Neural cell (in vitro differentiated cells): ENCODE results near the gene GRM2. TPM values are rescaled to one million over a fixed set of nuclear protein-coding genes. Genes with fewer than 3 reads are reported as not detected.

ENCODE experiments used
- H2AFZ ChIP-seq: fragments of 200-600, 300-800 bp; sonication (generic), shearing (Covaris generic); 2 replicates; pipeline ENCODE4 v1.6.0; 2014; ENCODE audit warnings: low read depth, mild to moderate bottlenecking, antibody characterized with exemption, low read length, moderate library complexity
- H3F3A ChIP-seq: fragments of 200-600 bp; shearing (Covaris generic); 2 replicates; pipeline ENCODE4 v1.6.1; 2016; ENCODE audit warnings: mild to moderate bottlenecking, moderate library complexity, mixed read lengths, antibody characterized with exemption, low read length; ENCODE audit not compliant: insufficient read depth, poor library complexity, severe bottlenecking
- H3K27ac ChIP-seq: fragments of 200-600, 300-800 bp; sonication (generic), shearing (Covaris generic); 2 replicates; pipeline ENCODE4 v1.5.1; 2014; ENCODE audit warnings: mild to moderate bottlenecking, low read length, moderate library complexity
- H3K27me3 ChIP-seq: fragments of 300-800, 200-600 bp; sonication (generic), shearing (Covaris generic); 2 replicates; pipeline ENCODE4 v1.6.0; 2014; ENCODE audit warnings: mild to moderate bottlenecking, low read depth, low read length, moderate library complexity; ENCODE audit not compliant: insufficient read depth
- H3K36me3 ChIP-seq: fragments of 300-800, 200-600 bp; sonication (generic), shearing (Covaris generic); 2 replicates; pipeline ENCODE4 v1.5.1; 2014; ENCODE audit warnings: mild to moderate bottlenecking, antibody characterized with exemption, low read length, moderate library complexity; ENCODE audit not compliant: insufficient read depth
- H3K4me2 ChIP-seq: fragments of 300-800, 200-600 bp; sonication (generic), shearing (Covaris generic); 2 replicates; pipeline ENCODE4 v1.6.0; 2014; ENCODE audit warnings: mild to moderate bottlenecking, low read length
- H3K4me3 ChIP-seq: fragments of 300-800, 200-600 bp; sonication (generic), shearing (Covaris generic); 2 replicates; pipeline ENCODE4 v1.5.1; 2014; ENCODE audit warnings: mild to moderate bottlenecking, low read length, moderate library complexity
- H3K79me2 ChIP-seq: fragments of 200-600 bp; shearing (Covaris generic); replicated peaks from 2 replicates; pipeline ENCODE4 v1.6.0; 2014; ENCODE audit warnings: mild to moderate bottlenecking, low read length, moderate library complexity; ENCODE audit not compliant: insufficient read depth
- H3K9ac ChIP-seq: fragments of 300-800, 200-600 bp; sonication (generic), shearing (Covaris generic); 2 replicates; pipeline ENCODE4 v1.6.1; 2016; ENCODE audit warnings: mild to moderate bottlenecking, low read length, mixed read lengths
- H3K9me2 ChIP-seq: fragments of 200-600 bp; shearing (Covaris generic); 2 replicates; pipeline ENCODE4 v1.6.1; 2016; ENCODE audit warnings: mild to moderate bottlenecking, low read length, mixed read lengths; ENCODE audit not compliant: insufficient read depth
- H3K9me3 ChIP-seq: fragments of 200-600, 300-800 bp; sonication (generic), shearing (Covaris generic); 2 replicates; pipeline ENCODE4 v1.6.1; 2016; ENCODE audit warnings: mild to moderate bottlenecking, mixed run types, low read length, moderate library complexity, mixed read lengths
- H4K20me1 ChIP-seq: fragments of 200-600 bp; shearing (Covaris generic); 2 replicates; pipeline ENCODE4 v1.6.1; 2016; ENCODE audit warnings: mild to moderate bottlenecking, mixed run types; ENCODE audit not compliant: insufficient read depth
- CTCF ChIP-seq: fragments of 450-650 bp; IDR thresholded peaks from 2 replicates; pipeline ENCODE4 v1.5.1; 2014; ENCODE audit warnings: antibody characterized with exemption, mild to moderate bottlenecking, moderate library complexity; ENCODE audit not compliant: poor library complexity, severe bottlenecking
- EP300 ChIP-seq: fragments of 450-650 bp; conservative IDR thresholded peaks from 2 replicates; pipeline ENCODE4 v1.6.1; 2014; ENCODE audit warnings: antibody characterized with exemption, mild to moderate bottlenecking, moderate library complexity; ENCODE audit not compliant: poor library complexity, severe bottlenecking
- EZH2 ChIP-seq: fragments of 200-600, 300-800 bp; shearing (Covaris generic), sonication (generic); IDR thresholded peaks from 2 replicates; pipeline ENCODE4 v1.6.1; 2014; ENCODE audit warnings: antibody characterized with exemption, low read length, borderline replicate concordance, mild to moderate bottlenecking; ENCODE audit not compliant: insufficient read depth, poor library complexity, severe bottlenecking
- MXI1 ChIP-seq: fragments of 450-650 bp; conservative IDR thresholded peaks from 2 replicates; pipeline ENCODE4 v1.6.1; 2014; ENCODE audit warnings: antibody characterized with exemption, mild to moderate bottlenecking; ENCODE audit not compliant: poor library complexity, severe bottlenecking
- POLR2AphosphoS5 ChIP-seq: IDR thresholded peaks from 2 replicates; pipeline ENCODE4 v1.6.1; 2012
- RAD21 ChIP-seq: fragments of 450-650 bp; conservative IDR thresholded peaks from 2 replicates; pipeline ENCODE4 v1.6.1; 2014; ENCODE audit warnings: antibody characterized with exemption, mild to moderate bottlenecking, moderate library complexity
- SMC3 ChIP-seq: fragments of 450-650 bp; conservative IDR thresholded peaks from 2 replicates; pipeline ENCODE4 v1.6.1; 2014; ENCODE audit warnings: antibody characterized with exemption, mild to moderate bottlenecking, moderate library complexity; ENCODE audit not compliant: poor library complexity
- TAF1 ChIP-seq: IDR thresholded peaks from 2 replicates; pipeline ENCODE4 v1.6.1; 2012; ENCODE audit warnings: low read depth
- polyA plus RNA-seq: library from polyadenylated mRNA; depleted of rRNA; stranded (reverse); fragments of >200 nt; gene quantifications from 2 replicates; pipeline ENCODE4 v1.2.3, GENCODE V29; 2014
- TF ChIP-seq, protein P1 (sequence below): IDR thresholded peaks from 2 replicates; pipeline ENCODE4 v1.6.1; 2012; ENCODE audit warnings: borderline replicate concordance

Gene GRM2
- polyA plus RNA-seq, 1 donor from 2014 or later: 9.1 TPM

- no peak overlapping the region for H3K4me2 ChIP-seq
- H3K36me3 ChIP-seq: no peaks in the 10 kb centered on the region
- peak overlapping the region; percentile 31 for H3K9ac ChIP-seq
- H3F3A ChIP-seq: no peaks in the 10 kb centered on the region
- TF ChIP-seq SMC3 (no peak), TAF1 (no peak), POLR2AphosphoS5 (no peak), CTCF (no peak), EZH2 (no peak), MXI1 (no peak), RAD21 (no peak), EP300 (no peak)
- TF ChIP-seq, protein P1, sequence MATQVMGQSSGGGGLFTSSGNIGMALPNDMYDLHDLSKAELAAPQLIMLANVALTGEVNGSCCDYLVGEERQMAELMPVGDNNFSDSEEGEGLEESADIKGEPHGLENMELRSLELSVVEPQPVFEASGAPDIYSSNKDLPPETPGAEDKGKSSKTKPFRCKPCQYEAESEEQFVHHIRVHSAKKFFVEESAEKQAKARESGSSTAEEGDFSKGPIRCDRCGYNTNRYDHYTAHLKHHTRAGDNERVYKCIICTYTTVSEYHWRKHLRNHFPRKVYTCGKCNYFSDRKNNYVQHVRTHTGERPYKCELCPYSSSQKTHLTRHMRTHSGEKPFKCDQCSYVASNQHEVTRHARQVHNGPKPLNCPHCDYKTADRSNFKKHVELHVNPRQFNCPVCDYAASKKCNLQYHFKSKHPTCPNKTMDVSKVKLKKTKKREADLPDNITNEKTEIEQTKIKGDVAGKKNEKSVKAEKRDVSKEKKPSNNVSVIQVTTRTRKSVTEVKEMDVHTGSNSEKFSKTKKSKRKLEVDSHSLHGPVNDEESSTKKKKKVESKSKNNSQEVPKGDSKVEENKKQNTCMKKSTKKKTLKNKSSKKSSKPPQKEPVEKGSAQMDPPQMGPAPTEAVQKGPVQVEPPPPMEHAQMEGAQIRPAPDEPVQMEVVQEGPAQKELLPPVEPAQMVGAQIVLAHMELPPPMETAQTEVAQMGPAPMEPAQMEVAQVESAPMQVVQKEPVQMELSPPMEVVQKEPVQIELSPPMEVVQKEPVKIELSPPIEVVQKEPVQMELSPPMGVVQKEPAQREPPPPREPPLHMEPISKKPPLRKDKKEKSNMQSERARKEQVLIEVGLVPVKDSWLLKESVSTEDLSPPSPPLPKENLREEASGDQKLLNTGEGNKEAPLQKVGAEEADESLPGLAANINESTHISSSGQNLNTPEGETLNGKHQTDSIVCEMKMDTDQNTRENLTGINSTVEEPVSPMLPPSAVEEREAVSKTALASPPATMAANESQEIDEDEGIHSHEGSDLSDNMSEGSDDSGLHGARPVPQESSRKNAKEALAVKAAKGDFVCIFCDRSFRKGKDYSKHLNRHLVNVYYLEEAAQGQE: no peak
- no peaks in the 10 kb centered on the region for H3K79me2 ChIP-seq
- H3K4me3 ChIP-seq: peak overlapping the region; percentile 14
- H2AFZ ChIP-seq: no peak overlapping the region
- no peaks in the 10 kb centered on the region for H4K20me1 ChIP-seq
- no peaks in the 10 kb centered on the region for H3K9me3 ChIP-seq
- H3K27ac ChIP-seq: peak overlapping the region; percentile 18
- H3K9me2 ChIP-seq: no peaks in the 10 kb centered on the region
- H3K27me3 ChIP-seq: peaks cover 12% of the 10 kb centered on the region
Measured at GRCh38 chr3:51703068-51703760, 3.7 kb upstream of the GRM2 start.

DNA sequence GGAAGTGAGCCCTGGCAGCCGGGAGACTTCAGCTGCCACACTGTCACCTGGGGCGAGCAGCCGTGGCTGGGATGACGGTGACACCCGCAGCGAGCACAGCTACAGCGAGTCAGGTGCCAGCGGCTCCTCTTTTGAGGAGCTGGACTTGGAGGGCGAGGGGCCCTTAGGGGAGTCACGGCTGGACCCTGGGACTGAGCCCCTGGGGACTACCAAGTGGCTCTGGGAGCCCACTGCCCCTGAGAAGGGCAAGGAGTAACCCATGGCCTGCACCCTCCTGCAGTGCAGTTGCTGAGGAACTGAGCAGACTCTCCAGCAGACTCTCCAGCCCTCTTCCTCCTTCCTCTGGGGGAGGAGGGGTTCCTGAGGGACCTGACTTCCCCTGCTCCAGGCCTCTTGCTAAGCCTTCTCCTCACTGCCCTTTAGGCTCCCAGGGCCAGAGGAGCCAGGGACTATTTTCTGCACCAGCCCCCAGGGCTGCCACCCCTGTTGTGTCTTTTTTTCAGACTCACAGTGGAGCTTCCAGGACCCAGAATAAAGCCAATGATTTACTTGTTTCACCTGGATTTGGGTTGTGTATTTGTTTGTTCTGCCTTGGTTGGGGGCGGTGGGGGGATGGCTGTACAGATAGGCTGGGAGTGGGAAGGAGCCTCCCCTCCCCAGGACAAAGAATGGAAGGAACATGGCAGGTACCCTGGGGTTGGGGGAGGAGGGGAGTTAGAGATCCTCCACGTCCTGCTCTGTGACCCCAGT is 2.9 kb upstream of the GRM2 start:
- Histone ChIP-seq H3K27ac (peak overlapping the region; percentile 18), H3K36me3 (no peaks in the 10 kb centered on the region), H3K4me2 (no peak overlapping the region)

More for the DNA sequence above, 2.9 kb upstream of the GRM2 start:
- TF ChIP-seq, protein P1: no peak
- Histone ChIP-seq H3F3A (no peaks in the 10 kb centered on the region), H4K20me1 (no peaks in the 10 kb centered on the region), H3K4me3 (peak overlapping the region; percentile 14), H3K9me3 (no peaks in the 10 kb centered on the region), H2AFZ (no peak overlapping the region), H3K79me2 (no peaks in the 10 kb centered on the region), H3K27me3 (peaks cover 14% of the 10 kb centered on the region), H3K9ac (peak overlapping the region; percentile 31), H3K9me2 (no peaks in the 10 kb centered on the region)
